Liver (tissue), 9 donors: ENCODE measurements around the gene CASTOR1. TPM values are rescaled to one million over a fixed set of nuclear protein-coding genes. Genes with fewer than 3 reads are reported as not detected.

Experiments
- DNase-seq: peaks from one replicate; pipeline ENCODE4 v3.0.0-alpha.2; 2017; ENCODE audit warnings: low spot score
- H3K27ac ChIP-seq, 2 donors: one replicate each; pipeline ENCODE4 v1.7.0; 2013; ENCODE audit warnings: inconsistent platforms in 2 of 2, low read length in 2 of 2, control low read depth in 1 of 2, low read depth in 1 of 2, mild to moderate bottlenecking in 1 of 2
- H3K27me3 ChIP-seq, 4 donors: one replicate each; pipeline versions ENCODE4 v1.6.1 to v1.7.0; 2013; ENCODE audit warnings: low read length in 3 of 4, inconsistent platforms in 1 of 4, mild to moderate bottlenecking in 1 of 4, moderate library complexity in 1 of 4; ENCODE audit not compliant: control insufficient read depth in 4 of 4, insufficient read depth in 4 of 4
- H3K36me3 ChIP-seq, 4 donors: one replicate each; pipeline versions ENCODE4 v1.6.1 to v1.7.0; 2013; ENCODE audit warnings: low read length in 3 of 4, mild to moderate bottlenecking in 3 of 4, low read depth in 1 of 4, moderate library complexity in 1 of 4; ENCODE audit not compliant: control insufficient read depth in 4 of 4, insufficient read depth in 3 of 4
- H3K4me1 ChIP-seq, 4 donors: one replicate each; pipeline versions ENCODE4 v1.6.1 to v1.7.0; 2013; ENCODE audit warnings: low read length in 3 of 4, mild to moderate bottlenecking in 3 of 4, moderate library complexity in 1 of 4; ENCODE audit not compliant: control insufficient read depth in 4 of 4, insufficient read depth in 4 of 4
- H3K4me3 ChIP-seq, 3 donors: one replicate each; pipeline versions ENCODE4 v1.6.1 to v1.7.0; 2013; ENCODE audit warnings: low read length in 3 of 3, control low read depth in 1 of 3, low read depth in 1 of 3, mild to moderate bottlenecking in 1 of 3
- H3K9ac ChIP-seq, 2 donors: one replicate each; pipeline ENCODE4 v1.7.0; 2013; ENCODE audit warnings: low read length in 2 of 2, mild to moderate bottlenecking in 2 of 2, moderate library complexity in 2 of 2, control low read depth in 1 of 2, low read depth in 1 of 2
- H3K9me3 ChIP-seq, 4 donors: one replicate each; pipeline versions ENCODE4 v1.6.1 to v1.7.0; 2013; ENCODE audit warnings: low read length in 3 of 4; ENCODE audit not compliant: control insufficient read depth in 4 of 4
- FOXA2 ChIP-seq: IDR thresholded peaks from 2 replicates; pipeline ENCODE4 v1.6.1; 2016; ENCODE audit warnings: antibody characterized with exemption
- GABPA ChIP-seq, 2 donors: IDR thresholded peaks in 1 of 2; conservative IDR thresholded peaks in 1 of 2; 2 replicates each; pipeline ENCODE4 v1.6.1; 2016; ENCODE audit warnings: antibody characterized with exemption in 2 of 2, mild to moderate bottlenecking in 1 of 2, moderate library complexity in 1 of 2
- HNF4A ChIP-seq, 2 donors: conservative IDR thresholded peaks; 2 replicates each; pipeline ENCODE4 v1.6.1; 2016; ENCODE audit warnings: antibody characterized with exemption in 2 of 2, mild to moderate bottlenecking in 2 of 2
- HNF4G ChIP-seq: IDR thresholded peaks from 2 replicates; pipeline ENCODE4 v1.6.1; 2016; ENCODE audit warnings: antibody characterized with exemption
- JUND ChIP-seq, 2 donors: IDR thresholded peaks; 2 replicates each; pipeline ENCODE4 v1.6.1; 2016; ENCODE audit warnings: antibody characterized with exemption in 2 of 2
- NR2F2 ChIP-seq: IDR thresholded peaks from 2 replicates; pipeline ENCODE4 v1.6.1; 2016; ENCODE audit warnings: antibody characterized with exemption
- RXRA ChIP-seq, 2 donors: IDR thresholded peaks; 2 replicates each; pipeline ENCODE4 v1.6.1; 2017 to 2018; ENCODE audit warnings: antibody characterized with exemption in 2 of 2, mild to moderate bottlenecking in 1 of 2
- SP1 ChIP-seq: IDR thresholded peaks from 2 replicates; pipeline ENCODE4 v1.6.1; 2018; ENCODE audit warnings: antibody characterized with exemption, mild to moderate bottlenecking
- TAF1 ChIP-seq: conservative IDR thresholded peaks from 2 replicates; pipeline ENCODE4 v1.6.1; 2016; ENCODE audit warnings: antibody characterized with exemption, mild to moderate bottlenecking
- YY1 ChIP-seq: IDR thresholded peaks from 2 replicates; pipeline ENCODE4 v1.6.1; 2016; ENCODE audit warnings: antibody characterized with exemption, mild to moderate bottlenecking
- WGBS: extraction: QIAGEN DNeasy Blood & Tissue Kit; methylation state at CpG from one replicate; pipeline ENCODE4 v1.1.7; 2013; 5-methylcytosine and 5-hydroxymethylcytosine counted together
- polyA plus RNA-seq, 2 donors: library from polyadenylated mRNA; stranded (reverse) in 1 of 2; unstranded in 1 of 2; fragments of 200-250 nt in 1 of 2; fragments of >200 nt in 1 of 2; fragmentation: Nextera tagmentation in 1 of 2; extraction: Ambion mirVana in 1 of 2; gene quantifications; one replicate each; pipeline versions ENCODE4 v1.2.1 to v1.2.3, GENCODE V29; 2013 to 2015
- total RNA-seq, 2 donors: library from RNA; depleted of rRNA; stranded (reverse); fragments of >200 nt; gene quantifications; one replicate each; pipeline ENCODE4 v1.2.3, GENCODE V29; 2014
- TF ChIP-seq, protein P1 (sequence below): IDR thresholded peaks from 2 replicates; pipeline ENCODE4 v1.6.1; 2016; ENCODE audit warnings: antibody characterized with exemption
- TF ChIP-seq, protein P2 (sequence below): IDR thresholded peaks from 2 replicates; pipeline ENCODE4 v1.6.1; 2016; ENCODE audit warnings: antibody characterized with exemption
- TF ChIP-seq, protein P3 (sequence below): fragments of 150-350 bp; IDR thresholded peaks from 2 replicates; pipeline ENCODE4 v1.5.1; 2017; ENCODE audit warnings: improper control_type of control experiment, low read depth, low read length; ENCODE audit not compliant: missing input control
- TF ChIP-seq, protein P4 (sequence below): IDR thresholded peaks from 2 replicates; pipeline ENCODE4 v1.6.1; 2016; ENCODE audit warnings: antibody characterized with exemption, mild to moderate bottlenecking
- donor health status: healthy.
- donor health status: healthy.
- donor health status: healthy.
- donor health status: healthy.
- donor health status: healthy.

CASTOR1 gene
- total and polyA plus RNA-seq, 4 donors: 1.8 to 5.4 (median 2.4) TPM

DNA sequence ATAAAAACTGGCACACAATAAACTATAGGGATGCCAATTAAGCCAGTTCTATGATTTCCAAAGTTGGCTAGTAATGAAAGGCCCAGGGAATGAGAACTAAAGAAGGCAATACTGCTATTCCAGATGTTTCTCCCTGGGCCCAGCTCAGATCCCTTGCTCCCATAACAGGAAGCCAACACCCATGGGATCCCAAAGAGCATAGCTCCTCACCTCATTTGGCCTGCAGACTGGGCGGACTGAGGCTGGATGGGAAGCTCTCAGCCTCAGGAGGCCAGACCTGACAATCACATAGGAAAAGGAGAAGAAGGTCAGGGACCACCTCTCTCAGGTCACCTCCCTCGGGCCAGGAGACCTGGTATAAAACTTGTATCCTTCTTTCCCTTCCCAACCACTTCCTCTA, 32.2 kb upstream of the CASTOR1 start:
- H3K9me3 ChIP-seq: no peaks in the 10 kb centered on the region
- 88% methylated on average over 2 of the region's 2 CpGs for WGBS
- H3K27ac ChIP-seq: no peak overlapping the region
- H3K9ac ChIP-seq: no peak overlapping the region
- DNase-seq: no peak
- peaks cover 12 to 61% (median 49%) of the 10 kb centered on the region in 4 donors for H3K4me1 ChIP-seq
- H3K4me3 ChIP-seq: no peak overlapping the region
- TF ChIP-seq YY1: no peak
- no peak for TF ChIP-seq HNF4G
- TF ChIP-seq, protein P1, sequence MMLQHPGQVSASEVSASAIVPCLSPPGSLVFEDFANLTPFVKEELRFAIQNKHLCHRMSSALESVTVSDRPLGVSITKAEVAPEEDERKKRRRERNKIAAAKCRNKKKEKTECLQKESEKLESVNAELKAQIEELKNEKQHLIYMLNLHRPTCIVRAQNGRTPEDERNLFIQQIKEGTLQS: no peak
- no peak for TF ChIP-seq SP1
- no peak for TF ChIP-seq RXRA (IDR thresholded peaks at IDR 0.05)
- TF ChIP-seq JUND (IDR thresholded peaks at IDR 0.05): no peak
- peaks cover 0 to 2% (median 0%) of the 10 kb centered on the region in 4 donors for H3K36me3 ChIP-seq
- no peaks in the 10 kb centered on the region for H3K27me3 ChIP-seq

DNA sequence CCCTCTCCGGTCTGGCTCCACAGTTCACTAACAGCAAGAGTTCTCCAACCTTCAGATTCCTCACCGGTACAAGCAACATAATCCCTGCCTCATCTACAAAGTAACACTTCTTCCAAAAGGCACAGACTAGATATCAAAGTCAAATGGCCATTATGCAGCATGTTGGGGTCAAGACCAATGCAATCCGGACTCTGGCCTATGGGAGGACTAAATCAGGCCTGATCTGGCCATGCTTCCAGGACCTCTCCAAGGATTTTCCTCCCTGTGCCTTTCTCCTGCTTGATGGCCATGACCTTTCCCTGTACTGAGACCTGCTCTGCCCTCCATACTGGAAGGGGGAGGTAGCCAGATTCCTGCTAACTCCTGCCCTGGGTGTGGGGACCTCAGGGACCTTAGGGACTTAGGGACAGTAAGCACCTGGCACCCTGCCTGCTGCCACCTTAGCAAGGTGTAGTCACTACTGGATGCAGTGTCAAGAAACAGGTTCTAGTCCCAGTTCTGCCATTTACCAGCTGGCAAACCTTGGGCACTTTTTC, 30.8 kb upstream of the CASTOR1 start:
- DNase-seq: no peak
- TF ChIP-seq GABPA (IDR thresholded peaks at IDR 0.05 in 1 of 2, conservative IDR thresholded peaks at IDR 0.05 in 1 of 2) (no peak), RXRA (IDR thresholded peaks at IDR 0.05) (peak; percentile 44 to 83), YY1 (peak; percentile 49), FOXA2 (no peak), TAF1 (no peak), HNF4A (conservative IDR thresholded peaks at IDR 0.05) (peak; percentile 72 to 85), SP1 (peak; percentile 32), NR2F2 (no peak)
- TF ChIP-seq, protein P2, sequence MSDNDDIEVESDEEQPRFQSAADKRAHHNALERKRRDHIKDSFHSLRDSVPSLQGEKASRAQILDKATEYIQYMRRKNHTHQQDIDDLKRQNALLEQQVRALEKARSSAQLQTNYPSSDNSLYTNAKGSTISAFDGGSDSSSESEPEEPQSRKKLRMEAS: peak; percentile 8
- TF ChIP-seq, protein P3, sequence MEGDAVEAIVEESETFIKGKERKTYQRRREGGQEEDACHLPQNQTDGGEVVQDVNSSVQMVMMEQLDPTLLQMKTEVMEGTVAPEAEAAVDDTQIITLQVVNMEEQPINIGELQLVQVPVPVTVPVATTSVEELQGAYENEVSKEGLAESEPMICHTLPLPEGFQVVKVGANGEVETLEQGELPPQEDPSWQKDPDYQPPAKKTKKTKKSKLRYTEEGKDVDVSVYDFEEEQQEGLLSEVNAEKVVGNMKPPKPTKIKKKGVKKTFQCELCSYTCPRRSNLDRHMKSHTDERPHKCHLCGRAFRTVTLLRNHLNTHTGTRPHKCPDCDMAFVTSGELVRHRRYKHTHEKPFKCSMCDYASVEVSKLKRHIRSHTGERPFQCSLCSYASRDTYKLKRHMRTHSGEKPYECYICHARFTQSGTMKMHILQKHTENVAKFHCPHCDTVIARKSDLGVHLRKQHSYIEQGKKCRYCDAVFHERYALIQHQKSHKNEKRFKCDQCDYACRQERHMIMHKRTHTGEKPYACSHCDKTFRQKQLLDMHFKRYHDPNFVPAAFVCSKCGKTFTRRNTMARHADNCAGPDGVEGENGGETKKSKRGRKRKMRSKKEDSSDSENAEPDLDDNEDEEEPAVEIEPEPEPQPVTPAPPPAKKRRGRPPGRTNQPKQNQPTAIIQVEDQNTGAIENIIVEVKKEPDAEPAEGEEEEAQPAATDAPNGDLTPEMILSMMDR: no peak
- TF ChIP-seq, protein P4, sequence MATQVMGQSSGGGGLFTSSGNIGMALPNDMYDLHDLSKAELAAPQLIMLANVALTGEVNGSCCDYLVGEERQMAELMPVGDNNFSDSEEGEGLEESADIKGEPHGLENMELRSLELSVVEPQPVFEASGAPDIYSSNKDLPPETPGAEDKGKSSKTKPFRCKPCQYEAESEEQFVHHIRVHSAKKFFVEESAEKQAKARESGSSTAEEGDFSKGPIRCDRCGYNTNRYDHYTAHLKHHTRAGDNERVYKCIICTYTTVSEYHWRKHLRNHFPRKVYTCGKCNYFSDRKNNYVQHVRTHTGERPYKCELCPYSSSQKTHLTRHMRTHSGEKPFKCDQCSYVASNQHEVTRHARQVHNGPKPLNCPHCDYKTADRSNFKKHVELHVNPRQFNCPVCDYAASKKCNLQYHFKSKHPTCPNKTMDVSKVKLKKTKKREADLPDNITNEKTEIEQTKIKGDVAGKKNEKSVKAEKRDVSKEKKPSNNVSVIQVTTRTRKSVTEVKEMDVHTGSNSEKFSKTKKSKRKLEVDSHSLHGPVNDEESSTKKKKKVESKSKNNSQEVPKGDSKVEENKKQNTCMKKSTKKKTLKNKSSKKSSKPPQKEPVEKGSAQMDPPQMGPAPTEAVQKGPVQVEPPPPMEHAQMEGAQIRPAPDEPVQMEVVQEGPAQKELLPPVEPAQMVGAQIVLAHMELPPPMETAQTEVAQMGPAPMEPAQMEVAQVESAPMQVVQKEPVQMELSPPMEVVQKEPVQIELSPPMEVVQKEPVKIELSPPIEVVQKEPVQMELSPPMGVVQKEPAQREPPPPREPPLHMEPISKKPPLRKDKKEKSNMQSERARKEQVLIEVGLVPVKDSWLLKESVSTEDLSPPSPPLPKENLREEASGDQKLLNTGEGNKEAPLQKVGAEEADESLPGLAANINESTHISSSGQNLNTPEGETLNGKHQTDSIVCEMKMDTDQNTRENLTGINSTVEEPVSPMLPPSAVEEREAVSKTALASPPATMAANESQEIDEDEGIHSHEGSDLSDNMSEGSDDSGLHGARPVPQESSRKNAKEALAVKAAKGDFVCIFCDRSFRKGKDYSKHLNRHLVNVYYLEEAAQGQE: no peak
- H3K36me3 ChIP-seq: peaks cover 0 to 2% (median 0%) of the 10 kb centered on the region in 4 donors

More for the DNA sequence above, 30.8 kb upstream of the CASTOR1 start:
- peaks cover 12 to 61% (median 41%) of the 10 kb centered on the region in 4 donors for H3K4me1 ChIP-seq
- no peaks in the 10 kb centered on the region for H3K9me3 ChIP-seq
- no peak overlapping the region for H3K4me3 ChIP-seq
- WGBS: 79% methylated on average over 3 of the region's 3 CpGs
- H3K9ac ChIP-seq: no peak overlapping the region
- peak overlapping the region in 1 of 2 donors; percentile 23 for H3K27ac ChIP-seq
- no peaks in the 10 kb centered on the region for H3K27me3 ChIP-seq
